Stimulated activated CD4-positive, alpha-beta T cell treated with anti-CD3 and anti-CD28 coated beads, Interleukin-15, amount 100 ng/mL, for 48 hours (primary cell): Measurements from ENCODE around the gene ALPL.
"Not testable (repeated sequence)": the region's sequence is repeated elsewhere in the genome, so short reads cannot be mapped to it uniquely, and the experiment has no call there.

ENCODE experiments used
- DNase-seq, 2 donors: peaks; one replicate each; pipeline ENCODE4 v3.0.0-alpha.2; 2020; ENCODE audit warnings: low read depth in 2 of 2

ALPL gene

DNA sequence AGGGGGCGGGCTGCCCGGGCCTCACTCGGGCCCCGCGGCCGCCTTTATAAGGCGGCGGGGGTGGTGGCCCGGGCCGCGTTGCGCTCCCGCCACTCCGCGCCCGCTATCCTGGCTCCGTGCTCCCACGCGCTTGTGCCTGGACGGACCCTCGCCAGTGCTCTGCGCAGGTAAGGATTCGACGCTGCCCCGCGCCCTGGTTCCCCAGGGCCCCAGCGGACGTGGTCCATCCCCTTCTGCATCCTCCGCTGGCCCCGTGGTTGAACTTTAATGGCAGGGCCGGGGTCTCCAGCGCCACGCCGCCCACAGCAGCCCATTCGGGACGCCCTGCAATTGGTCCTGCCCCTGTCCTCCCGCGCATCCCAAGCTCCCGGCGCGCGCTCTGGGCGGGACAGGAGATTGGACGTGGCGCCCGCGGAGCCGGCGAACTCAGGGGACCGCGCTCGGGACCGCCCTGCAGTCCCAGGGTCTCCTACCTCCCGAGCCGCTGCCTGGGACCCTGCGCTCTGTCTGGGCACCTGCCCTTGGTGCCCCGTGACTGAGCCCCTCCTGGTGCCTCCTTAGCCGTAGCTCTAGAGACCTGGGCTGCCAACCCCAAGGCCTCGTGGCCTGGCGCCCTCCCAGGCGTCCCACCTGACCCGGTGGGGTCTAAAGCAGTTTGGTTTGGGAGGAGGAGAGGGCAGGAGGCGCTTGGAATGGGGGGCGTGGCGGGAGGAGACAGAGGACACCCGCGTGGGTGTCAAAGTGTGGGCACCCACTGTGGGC, at the start of gene ALPL:
Gene ALPL, plus strand, starts transcription at position 73 of the 762 bp plus-strand sequence. CDS start 44,659 bp downstream, outside the sequence.
- DNase-seq = no peak

DNA sequence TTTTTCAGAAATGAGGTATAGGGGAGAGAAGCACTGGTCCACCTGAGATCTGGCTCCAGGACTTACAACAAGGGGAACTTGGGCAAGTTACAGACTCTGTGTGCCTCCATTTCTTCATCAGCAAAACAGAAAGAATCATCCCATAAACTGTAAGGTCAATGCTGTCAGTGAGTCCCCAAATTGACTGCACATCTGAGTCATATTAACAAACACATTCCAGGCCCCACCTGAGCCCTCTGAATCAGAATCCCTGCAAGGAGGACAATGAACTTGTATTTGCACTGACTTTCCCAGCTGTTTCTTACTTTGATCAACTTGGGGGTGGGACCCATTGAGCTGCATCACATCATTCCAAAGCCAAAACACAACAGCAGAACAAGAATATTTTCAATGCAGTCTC, 44.1 kb upstream of the ALPL start:
- not testable (repeated sequence) for DNase-seq

DNA sequence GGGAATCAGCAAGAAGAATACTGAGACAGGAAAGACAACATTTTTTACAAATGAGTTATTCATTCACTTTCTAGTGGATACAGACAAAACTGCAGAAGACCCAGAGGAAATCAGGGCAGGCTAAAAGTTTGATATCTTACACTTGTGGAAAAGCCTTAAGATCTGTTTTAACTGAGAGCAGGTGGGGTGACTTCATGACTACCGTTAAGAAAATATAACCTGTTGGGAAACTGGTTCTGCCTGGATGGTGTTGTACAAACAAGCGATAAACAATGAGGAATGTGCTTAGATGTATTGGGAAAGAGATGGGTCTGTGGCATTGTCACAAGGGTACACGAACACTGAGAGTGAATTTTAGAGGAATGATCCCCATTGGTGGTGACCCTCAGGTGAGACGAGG, 41.3 kb upstream of the ALPL start:
- DNase-seq = not testable (repeated sequence)

DNA sequence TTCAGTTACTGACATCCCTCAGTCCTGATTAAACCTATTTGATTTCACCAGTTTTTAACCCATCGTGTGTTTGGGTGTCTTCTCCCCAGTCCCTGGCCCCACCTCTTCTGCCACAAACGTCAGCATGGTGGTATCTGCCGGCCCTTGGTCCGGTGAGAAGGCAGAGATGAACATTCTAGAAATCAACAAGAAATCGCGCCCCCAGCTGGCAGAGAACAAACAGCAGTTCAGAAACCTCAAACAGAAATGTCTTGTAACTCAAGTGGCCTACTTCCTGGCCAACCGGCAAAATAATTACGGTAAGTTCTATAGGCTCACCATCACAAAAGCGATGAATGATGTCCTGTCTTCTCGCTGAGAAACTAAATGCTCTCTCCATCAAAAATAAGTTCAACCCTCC, 40.6 kb upstream of the ALPL start:
- DNase-seq = peak in 1 of 2 donors; percentile 14

DNA sequence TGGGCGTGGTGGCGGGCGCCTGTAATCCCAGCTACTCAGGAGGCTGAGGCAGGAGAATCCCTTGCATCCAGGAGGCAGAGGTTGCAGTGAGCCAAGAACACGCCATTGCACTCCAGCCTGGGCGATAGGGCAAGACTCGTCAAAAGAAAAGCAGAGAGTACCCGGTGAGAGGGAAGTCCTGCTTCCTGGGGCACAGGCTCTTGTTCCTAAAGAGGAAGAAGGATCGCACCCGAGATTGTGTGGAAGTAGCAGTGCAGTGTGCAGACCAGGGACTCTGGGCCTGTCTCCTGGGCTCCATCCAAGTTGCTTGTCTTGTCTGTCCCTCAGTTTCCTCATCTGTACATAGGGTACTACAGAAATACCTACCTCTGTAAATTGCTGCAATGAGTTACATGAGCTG, 39.6 kb upstream of the ALPL start:
- DNase-seq = no peak

DNA sequence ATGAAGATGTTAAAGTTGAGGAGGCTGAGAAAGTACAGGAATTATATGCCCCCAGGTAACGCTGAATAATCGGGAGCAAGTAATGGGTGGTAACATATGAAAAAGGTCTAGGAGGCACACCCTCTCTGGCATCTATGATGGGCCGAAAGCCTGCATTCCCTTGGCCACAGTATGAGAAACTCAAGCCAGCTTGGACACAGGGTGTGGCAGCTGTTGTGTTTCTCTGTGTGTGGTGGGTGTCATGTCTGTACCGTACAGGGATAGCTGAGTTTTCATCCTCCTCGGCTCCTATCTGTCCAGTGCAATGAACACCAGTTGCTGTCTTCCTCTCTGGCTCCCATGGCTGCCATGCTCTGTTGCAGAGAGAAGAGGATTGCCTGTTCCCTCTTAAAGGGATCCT, 36.4 kb upstream of the ALPL start:
- no peak for DNase-seq

DNA sequence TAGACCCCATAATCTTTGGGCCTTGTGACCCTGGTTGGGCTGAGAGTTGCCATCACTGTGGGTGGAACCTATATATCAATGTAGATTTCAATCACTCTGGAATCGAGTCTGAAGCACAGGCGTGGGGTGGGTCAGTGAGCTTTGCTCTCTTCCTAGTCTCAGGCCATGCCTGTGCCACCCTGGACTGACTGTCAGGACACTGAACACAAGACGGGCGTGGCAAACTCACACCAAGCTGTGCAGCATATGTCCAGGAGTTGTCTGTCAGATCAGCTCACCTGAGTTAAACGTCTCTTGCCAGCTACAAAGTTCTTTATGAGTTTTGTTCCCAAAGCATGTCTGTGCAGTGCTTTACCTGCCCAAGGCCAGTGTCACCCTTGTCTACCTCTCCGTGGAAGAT, 30.9 kb upstream of the ALPL start:
- no peak for DNase-seq

DNA sequence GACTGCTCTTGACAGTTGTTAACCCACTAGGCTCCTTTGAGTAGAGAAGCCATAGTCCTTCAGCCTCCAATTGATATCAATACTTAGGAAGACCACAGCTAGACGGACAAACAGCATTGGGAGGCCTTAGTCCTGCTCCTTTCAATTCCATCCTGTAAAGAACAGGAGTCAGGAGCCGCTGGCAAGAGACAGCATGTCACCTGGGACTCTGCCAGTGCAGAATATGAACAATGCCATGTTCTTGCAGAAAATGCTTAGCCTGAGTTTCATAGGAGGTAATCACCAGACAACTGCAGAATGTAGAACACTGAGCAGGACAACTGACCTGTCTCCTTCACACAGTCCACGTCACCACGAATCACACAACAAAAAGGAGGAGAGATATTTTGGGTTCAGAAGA, 25.3 kb upstream of the ALPL start:
- DNase-seq = not testable (repeated sequence)

DNA sequence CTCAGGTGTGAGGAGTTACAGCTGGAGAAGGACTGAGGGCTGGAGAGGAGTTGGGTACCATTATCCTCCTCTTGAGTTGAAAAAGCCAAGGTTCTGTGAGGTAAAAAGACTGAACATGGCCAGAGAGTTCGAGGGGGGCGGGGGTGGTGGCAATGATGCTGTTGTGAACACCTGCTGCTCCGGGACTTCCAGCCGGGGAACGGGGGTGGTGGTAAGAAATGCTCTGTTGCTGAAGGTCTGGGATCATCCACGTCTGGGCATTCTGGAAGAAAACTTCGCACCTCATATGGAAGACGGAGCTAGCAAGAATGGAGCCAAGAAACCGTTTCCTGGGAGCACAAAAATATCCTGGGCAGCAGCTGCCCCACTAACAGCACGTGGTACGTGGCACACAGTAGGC, 20.1 kb upstream of the ALPL start:
- DNase-seq = no peak

DNA sequence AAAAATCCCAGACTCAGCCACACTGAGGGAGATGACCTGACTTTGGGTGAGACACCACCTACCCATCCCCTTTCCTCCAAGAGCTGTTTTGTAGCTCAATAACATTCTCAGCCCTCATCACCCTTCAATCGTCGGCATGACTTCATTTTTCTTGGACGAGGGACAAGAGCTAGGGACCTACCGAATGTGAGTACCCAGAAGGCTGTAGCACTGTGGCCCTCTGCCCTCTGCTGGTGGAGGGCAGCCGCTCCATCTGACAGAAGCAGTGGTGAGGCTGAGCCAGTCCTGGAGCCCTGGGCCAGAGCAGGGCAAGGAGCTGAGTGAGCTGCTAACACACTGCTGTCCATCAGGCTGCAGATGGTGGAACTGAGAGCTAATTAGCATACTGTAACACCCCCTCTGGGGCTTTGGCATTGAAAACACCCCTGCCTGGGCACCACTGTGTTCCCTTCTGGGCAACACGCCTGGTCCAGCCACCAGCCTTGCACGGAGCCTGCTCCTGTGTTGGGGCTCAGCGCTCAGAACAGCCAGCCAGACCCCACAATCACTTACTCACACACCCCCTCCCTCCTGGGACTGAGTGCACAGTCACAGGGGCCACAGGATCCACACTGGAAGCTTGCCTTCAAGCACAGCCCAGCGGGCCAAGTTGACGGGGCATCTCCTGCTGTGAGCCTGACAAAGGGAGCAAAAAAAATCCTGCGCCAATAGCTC, 18.3 kb upstream of the ALPL start:
- peak in 1 of 2 donors; percentile 28 for DNase-seq

DNA sequence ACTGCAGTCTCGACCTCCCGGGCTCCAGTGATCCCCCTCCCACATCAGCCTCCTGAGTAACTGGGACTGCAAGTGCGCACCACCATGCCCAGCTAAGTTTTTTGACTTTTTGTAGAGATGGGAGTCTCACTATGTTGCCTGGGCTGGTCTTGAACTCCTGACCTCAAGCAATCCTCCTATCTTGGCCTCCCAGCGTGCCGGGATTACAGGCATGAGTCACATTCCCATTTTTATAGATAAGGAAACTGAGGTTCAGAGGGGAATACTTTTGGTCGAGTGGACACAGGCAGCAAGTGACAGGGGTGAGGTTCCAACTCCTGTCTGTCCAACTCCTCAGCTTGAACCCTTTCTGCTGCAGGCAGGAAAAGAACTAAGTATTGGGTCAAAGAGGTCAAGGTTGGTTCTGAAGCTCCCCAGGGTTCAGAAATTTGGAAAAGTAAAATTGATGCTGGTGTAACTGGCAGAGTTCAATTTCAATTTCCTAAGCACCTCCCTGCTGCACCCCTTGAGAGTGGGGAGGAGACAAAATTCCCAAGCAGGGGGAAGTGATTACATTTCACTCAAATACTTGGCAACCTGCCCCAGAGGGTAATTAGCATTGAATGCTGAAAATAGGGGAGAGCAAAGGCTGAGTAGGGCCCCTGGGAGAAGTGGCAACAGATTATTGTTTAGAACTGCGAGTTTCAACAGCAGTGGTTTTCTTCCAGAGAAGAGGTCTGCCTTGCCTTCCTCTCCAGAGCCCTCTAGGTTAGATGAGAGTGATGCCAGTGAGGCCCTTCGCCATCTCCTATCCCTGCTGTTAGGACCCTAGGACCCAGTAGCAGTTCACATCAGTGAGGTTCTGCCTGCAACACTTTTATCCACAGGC, 17.5 kb upstream of the ALPL start:
- DNase-seq = no peak

DNA sequence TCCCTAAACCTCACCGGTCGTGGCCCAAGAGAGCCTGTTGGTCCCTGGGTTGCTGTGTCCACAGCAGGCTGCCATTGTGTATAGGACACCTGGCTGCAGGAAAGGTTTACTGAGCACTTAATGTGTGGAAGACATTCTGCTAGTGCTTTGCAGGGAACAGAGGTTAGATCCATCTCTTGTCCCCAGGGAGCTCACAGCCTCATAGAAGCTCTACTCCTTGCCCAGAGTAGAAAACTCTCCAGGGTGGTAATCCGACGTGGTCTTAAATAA, 16.9 kb upstream of the ALPL start:
- DNase-seq = no peak

DNA sequence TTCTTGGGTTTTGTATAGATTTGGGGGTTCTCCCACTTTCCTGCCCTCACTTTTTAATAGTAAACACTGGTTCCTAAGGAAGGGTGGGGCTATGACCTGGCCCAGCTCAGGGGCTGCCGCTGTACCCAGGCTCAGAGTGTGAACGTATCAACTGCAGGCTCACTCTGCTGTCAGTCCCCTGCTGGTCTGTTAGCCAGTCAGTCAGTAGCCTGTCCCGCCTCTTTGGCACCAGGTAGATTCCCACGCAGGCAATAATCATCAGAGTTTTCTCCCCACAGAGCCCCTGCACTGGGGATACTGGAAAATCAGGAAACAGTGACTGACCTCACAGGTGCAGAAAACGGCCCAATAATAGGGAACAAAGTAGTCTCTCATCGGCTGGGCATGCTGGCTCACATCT, 15.0 kb upstream of the ALPL start:
- DNase-seq = no peak

DNA sequence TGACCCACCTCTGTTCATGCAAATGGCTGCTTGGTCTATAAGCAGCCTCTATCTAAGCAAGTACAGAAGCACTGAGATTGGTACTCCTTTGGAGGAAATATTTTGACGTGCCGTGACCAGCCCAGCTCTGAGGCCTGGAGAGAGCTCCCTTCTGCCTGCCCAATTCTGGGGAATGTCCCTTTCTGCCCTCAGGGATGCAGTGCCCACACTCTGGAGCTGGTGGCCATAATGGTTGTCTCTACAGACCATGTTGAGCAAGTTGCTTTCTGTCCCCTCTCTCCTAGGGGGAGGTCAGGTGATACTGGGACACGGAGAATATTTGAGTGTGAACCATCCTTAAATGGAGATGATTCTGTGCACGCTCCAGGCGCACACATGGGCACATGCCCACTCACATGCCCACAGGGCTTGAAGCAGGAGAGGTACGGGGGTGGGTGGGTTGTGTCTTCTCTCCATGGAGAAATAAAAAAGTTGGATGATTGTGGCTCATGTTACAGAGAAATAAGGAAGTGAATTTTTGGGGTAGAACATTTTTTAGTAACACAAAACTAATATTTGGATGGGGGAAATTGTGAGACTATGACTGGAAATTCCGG, 13.9 kb upstream of the ALPL start:
- DNase-seq = no peak

DNA sequence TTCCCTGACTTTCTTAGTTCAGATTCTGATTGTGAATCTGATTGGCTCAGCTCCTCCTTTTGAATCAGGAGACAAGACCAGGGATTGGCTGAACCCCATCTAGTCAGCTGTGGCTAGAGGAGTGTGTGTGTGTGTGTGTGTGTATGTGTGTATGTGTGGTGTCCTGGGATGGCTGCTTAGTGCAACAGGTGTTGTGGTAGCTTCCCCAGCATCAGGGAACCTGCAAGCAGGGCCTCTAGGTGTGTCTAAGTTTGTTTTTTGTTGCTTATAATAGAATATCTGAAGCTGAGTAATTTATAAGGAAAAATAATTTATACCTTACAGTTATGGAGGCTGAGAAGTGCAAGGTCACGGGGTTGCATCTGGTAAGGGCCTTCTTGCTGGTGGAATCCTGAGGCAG, 13.2 kb upstream of the ALPL start:
- no peak for DNase-seq

DNA sequence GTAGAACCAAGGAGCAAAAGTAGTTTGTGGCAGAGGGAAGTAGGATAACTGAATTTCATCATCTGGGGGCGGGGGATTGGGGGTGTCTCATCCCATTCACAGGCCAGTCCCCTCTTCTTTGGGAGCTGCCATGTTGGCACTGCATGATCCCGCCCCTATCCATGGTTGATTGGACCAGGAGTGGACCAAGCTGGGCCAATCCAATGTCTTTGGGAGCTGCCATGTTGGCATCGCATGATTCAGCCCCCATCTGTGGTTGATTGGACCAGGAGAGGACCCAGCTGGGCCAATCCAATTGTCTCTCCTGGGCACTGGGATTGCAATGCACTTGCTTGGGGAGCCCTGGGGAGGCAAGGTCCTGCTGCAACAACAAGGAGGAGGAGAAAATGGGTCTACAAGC, 12.3 kb upstream of the ALPL start:
- DNase-seq = no peak

DNA sequence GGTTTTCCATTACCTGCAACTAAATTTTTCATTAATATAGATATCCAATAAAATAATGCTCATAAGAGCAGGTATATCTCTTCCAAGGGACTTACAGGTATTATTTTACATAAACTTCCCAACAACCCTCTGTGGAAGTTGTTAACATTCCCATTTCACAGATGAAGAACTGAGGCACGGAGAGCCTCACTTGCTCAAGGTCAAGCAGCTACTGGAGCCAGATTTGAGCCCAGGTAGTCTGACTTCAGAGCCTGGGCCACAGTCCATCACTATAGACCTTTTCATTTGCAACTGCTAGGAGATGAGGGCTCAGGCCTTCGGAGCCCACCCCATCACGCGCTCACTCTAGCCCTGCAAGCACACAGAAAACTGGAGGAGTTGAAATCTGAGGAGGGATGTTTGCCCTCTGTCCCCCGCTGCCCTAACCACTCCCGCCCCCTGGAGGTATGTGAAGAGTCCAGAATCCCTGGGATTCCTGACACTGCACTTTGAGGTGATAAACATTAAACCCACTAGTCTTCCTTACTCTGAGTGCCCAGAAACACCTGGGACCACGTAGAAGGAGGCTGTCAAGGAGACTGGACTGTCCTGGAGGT, 11.7 kb upstream of the ALPL start:
- DNase-seq = no peak

DNA sequence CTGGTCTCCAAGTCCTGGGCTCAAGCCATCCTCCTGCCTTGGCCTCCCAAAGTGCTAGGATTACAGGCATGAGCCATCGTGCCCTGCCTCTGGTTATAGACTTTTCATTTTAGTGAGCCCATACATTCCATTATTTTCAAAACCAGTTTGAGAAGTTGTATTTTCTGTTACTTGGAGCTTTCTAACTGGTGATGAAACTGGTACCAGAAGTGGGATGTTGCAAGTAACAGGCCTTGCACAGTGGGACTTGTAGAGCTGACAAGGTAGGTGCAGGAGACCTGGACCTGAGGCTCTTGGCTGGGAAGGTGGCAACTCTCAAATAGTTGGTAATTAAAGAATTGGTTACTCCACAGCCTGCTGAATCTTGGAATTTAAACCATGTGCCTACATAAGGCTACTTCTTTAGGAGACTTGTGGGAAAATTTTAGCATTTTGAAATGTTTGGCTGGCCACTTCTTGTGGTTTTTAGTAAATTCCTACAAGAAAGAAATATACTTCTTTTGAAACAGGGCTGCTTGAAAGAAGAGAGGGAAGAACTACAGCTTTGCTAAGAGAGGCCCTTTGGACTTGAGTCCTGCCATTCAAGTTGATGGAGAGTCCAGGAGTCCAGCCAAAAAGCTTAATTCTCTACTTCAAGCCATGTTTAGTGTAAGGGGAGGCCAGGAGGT, 9.8 kb upstream of the ALPL start:
- DNase-seq = no peak

DNA sequence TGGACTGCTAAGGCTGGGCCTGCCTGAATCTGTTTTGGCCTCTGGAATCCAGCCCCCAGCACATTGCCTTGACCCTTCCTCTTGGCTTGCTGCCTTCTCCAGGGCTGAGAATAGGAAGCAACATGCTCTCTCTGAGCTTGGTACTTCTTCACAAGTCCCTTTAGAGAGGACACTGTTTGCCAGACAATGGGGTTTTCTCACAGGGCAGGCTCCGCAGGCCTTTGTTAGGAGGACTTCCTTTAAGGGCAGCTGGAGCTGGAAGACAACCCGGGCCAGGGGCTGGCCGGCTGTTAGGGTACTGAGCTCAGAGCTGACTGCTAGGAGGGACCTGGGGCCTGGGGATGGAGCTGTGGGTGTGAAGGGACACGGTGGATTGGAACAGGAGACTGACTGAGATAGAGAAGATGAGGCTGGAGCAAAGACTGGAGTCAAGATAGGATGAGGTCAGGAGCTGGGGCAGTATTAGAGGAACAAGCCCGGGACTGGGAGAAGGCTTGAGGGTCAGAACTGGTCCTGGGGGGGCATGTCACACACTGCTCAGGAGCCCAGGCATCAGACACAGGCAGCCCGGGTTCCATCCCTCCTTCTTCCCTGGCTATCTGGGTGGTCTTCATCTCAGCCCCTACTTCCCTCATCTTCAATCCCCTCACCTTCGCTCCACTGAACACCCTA, 5.4 kb upstream of the ALPL start:
- DNase-seq = no peak

DNA sequence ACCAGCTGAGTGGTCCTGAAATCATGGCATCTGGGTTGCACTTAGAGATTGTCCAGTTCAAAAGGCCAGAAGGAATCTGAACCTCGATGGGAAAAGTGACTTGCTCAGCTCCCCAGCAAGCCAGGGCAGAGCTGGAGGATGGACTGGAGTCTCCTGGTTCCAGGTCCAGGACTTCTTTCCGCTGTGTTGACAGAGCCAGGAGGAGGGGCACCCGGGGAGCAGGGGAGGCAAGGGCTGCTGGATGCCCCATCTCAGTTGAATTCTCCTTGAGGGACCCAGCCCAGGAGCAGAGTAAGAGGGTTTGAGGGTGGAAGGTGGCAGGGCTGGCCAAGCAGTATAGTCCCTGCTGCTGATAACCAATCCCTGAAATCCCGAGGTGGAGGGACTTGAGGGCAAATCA, 2.4 kb upstream of the ALPL start:
- DNase-seq = no peak
